ENCODE results near the gene COL4A2. TPM values are rescaled to one million over a fixed set of nuclear protein-coding genes. Genes with fewer than 3 reads are reported as not detected.
A peak's percentile ranks its signal among the peaks of the same experiment; 100 is the strongest.

COL4A2 gene
- total RNA-seq, 1 donor from 2014 or later: 120 TPM

DNA sequence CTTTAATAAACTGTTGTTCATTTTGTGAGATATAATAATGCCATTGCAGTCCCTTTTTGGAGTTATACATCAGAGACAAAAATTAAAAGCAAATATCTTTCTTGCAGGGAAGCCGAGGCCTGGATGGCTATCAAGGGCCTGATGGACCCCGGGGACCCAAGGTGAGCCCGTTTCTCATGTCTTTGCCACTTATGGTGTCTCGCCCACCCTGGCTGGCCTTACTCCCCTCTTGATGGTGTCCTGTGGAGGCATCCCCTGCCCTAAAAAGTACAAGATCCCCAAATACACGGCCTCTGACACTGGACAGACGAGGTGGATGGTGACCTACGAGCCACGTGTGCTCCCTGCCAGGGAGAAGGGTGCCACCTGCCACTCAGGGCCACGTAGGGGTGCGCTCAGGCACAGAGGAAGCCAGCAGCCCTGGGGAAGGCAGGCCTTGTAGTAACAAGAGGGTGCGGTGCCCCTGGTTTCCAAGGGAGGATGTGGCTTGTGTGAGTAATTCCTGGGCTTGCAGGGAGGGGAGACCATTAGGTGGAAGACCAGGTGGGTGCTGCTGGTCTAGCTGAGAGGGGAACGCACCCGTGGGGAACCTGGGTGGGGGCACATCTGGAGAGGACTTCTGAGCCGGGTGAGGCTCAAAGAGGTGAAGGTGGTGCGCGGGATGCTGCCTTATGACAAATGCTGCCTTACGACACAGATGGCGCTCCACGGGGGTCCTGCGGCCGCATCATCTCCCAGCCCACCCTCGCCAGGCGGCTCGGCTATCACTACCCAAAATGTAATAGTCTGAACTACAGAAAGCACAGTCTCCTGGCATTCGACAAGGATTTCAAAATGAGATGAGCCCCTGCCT is 138.9 kb downstream of the COL4A2 start:
- TF ChIP-seq, protein P1, sequence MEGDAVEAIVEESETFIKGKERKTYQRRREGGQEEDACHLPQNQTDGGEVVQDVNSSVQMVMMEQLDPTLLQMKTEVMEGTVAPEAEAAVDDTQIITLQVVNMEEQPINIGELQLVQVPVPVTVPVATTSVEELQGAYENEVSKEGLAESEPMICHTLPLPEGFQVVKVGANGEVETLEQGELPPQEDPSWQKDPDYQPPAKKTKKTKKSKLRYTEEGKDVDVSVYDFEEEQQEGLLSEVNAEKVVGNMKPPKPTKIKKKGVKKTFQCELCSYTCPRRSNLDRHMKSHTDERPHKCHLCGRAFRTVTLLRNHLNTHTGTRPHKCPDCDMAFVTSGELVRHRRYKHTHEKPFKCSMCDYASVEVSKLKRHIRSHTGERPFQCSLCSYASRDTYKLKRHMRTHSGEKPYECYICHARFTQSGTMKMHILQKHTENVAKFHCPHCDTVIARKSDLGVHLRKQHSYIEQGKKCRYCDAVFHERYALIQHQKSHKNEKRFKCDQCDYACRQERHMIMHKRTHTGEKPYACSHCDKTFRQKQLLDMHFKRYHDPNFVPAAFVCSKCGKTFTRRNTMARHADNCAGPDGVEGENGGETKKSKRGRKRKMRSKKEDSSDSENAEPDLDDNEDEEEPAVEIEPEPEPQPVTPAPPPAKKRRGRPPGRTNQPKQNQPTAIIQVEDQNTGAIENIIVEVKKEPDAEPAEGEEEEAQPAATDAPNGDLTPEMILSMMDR (IDR thresholded peaks at IDR 0.05; ENCODE audit: unreplicated experiment): no peak
- no peak overlapping the region for H3K4me3 Mint-ChIP-seq (ENCODE audit: low read depth)
- H3K27me3 Mint-ChIP-seq: no peaks in the 10 kb centered on the region
- H3K36me3 Mint-ChIP-seq (ENCODE audit: insufficient read depth): peaks cover 13% of the 10 kb centered on the region
- H3K27ac Mint-ChIP-seq: peak overlapping the region; percentile 45
- no peak for DNase-seq (ENCODE audit: low spot score, unreplicated experiment)
- H3K9me3 Mint-ChIP-seq (ENCODE audit: low read depth): no peaks in the 10 kb centered on the region
- H3K4me1 Mint-ChIP-seq (ENCODE audit: low read depth): peaks cover 16% of the 10 kb centered on the region

DNA sequence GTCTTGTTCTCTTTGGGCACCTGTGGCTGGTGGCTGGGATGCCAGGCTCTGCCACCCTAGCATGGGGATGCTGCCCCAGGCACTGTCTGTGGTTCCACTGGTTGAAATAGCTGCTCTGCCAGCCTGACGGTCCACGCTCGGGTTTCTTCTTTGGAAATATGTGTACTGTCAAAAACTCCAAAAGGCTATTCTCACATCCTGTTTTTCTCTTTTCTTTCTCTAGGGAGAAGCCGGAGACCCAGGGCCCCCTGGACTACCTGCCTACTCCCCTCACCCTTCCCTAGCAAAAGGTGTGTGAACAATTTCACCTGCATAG is 139.4 kb downstream of the COL4A2 start:
- TF ChIP-seq, protein P1 (IDR thresholded peaks at IDR 0.05; ENCODE audit: unreplicated experiment): no peak
- DNase-seq (ENCODE audit: low spot score, unreplicated experiment): no peak
- peaks cover 14% of the 10 kb centered on the region for H3K4me1 Mint-ChIP-seq (ENCODE audit: low read depth)
- H3K9me3 Mint-ChIP-seq (ENCODE audit: low read depth): no peaks in the 10 kb centered on the region
- peaks cover 10% of the 10 kb centered on the region for H3K36me3 Mint-ChIP-seq (ENCODE audit: insufficient read depth)
- H3K27ac Mint-ChIP-seq: no peak overlapping the region
- H3K27me3 Mint-ChIP-seq: no peaks in the 10 kb centered on the region
- H3K4me3 Mint-ChIP-seq (ENCODE audit: low read depth): no peak overlapping the region

- Mint-ChIP-seq H3K4me3 (ENCODE audit: low read depth) (no peak overlapping the region), H3K27ac (no peak overlapping the region), H3K9me3 (ENCODE audit: low read depth) (no peaks in the 10 kb centered on the region), H3K27me3 (no peaks in the 10 kb centered on the region), H3K4me1 (ENCODE audit: low read depth) (peaks cover 11% of the 10 kb centered on the region), H3K36me3 (ENCODE audit: insufficient read depth) (peaks cover 10% of the 10 kb centered on the region)
- TF ChIP-seq, protein P1 (IDR thresholded peaks at IDR 0.05; ENCODE audit: unreplicated experiment): no peak
- no peak for DNase-seq (ENCODE audit: low spot score, unreplicated experiment)
Observed at GRCh38 chr13:110447058-110447511, 140.0 kb downstream of the COL4A2 start.

DNA sequence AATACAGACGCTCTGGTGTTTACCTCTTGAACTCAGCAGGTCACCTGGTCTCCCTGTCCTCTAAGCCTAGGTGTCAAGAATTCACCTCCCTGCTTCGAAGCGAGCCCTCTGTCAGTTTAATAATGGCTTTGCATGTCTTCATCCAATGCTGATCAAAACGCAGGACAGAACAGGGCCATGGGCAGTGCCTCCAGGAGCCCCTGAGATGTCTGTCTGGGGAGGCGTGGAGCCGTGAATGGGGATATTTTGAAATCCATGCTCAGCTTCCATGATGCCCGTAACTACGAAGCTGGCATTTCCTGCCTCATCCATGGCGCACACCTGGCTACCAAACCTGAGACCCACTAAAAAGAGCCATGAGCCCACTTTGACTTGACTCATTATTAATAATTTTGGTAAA is 140.7 kb downstream of the COL4A2 start:
- Mint-ChIP-seq H3K9me3 (ENCODE audit: low read depth) (no peaks in the 10 kb centered on the region), H3K36me3 (ENCODE audit: insufficient read depth) (peaks cover 10% of the 10 kb centered on the region), H3K4me1 (ENCODE audit: low read depth) (peaks cover 6% of the 10 kb centered on the region), H3K27me3 (no peaks in the 10 kb centered on the region), H3K4me3 (ENCODE audit: low read depth) (no peak overlapping the region), H3K27ac (no peak overlapping the region)
- TF ChIP-seq, protein P1 (IDR thresholded peaks at IDR 0.05; ENCODE audit: unreplicated experiment): no peak
- no peak for DNase-seq (ENCODE audit: low spot score, unreplicated experiment)

- TF ChIP-seq, protein P1 (IDR thresholded peaks at IDR 0.05; ENCODE audit: unreplicated experiment): no peak
- H3K4me3 Mint-ChIP-seq (ENCODE audit: low read depth): no peak overlapping the region
- H3K4me1 Mint-ChIP-seq (ENCODE audit: low read depth): peaks cover 6% of the 10 kb centered on the region
- H3K9me3 Mint-ChIP-seq (ENCODE audit: low read depth): no peaks in the 10 kb centered on the region
- peaks cover 10% of the 10 kb centered on the region for H3K36me3 Mint-ChIP-seq (ENCODE audit: insufficient read depth)
- H3K27me3 Mint-ChIP-seq: no peaks in the 10 kb centered on the region
- no peak for DNase-seq (ENCODE audit: low spot score, unreplicated experiment)
- H3K27ac Mint-ChIP-seq: no peak overlapping the region
Observed at GRCh38 chr13:110448230-110448629, 141.1 kb downstream of the COL4A2 start.
